Kasumi-1 (cell line): ENCODE data around the gene CAPZB.
A peak's percentile ranks its signal among the peaks of the same experiment; 100 is the strongest.

ENCODE experiments used
- DNase-seq, 2 experiments: peaks; one replicate each; lab custom pipeline; 2025; lab: John Stamatoyannopoulos, UW

The CAPZB gene

DNA sequence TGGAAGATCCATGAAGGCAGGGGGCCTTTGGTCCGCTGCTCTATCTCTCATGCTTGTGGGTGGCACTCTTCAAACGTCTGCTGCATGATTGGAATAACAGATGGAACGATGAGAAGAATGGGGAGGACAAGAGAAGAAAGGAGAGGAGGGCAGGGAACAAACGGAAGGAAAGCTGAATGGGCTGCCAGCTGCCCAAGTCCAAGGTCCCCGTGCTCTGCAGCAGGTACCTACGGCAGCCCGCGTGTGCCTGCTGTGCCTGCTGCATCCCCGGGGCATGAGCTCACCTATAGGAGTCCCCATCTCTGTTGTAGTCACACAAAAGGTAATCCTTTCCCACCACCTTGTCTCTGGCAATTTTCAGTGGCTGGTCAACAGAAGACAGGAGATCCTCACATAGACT, 100.1 kb downstream of the CAPZB start:
- no peak for DNase-seq

DNA sequence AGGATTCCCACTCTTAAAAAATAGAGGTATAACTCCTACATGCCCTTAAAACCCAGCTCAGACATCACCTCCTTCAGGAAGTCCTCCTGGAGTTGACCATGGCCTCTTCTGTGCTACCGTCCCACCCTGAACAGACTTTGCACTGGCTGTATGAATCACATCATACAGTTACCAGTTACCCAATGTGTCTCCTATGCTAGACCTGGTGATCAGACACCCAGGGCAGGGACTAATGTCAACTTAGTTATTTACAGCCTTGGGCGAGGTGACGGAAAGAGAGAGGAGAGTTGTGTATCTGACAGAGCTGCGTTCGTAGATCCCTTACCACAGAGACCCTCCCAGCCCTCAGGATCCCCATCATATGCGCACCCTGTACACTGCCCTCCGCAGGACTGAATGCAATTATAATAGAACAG, 100.6 kb downstream of the CAPZB start:
- DNase-seq, result no peak

DNA sequence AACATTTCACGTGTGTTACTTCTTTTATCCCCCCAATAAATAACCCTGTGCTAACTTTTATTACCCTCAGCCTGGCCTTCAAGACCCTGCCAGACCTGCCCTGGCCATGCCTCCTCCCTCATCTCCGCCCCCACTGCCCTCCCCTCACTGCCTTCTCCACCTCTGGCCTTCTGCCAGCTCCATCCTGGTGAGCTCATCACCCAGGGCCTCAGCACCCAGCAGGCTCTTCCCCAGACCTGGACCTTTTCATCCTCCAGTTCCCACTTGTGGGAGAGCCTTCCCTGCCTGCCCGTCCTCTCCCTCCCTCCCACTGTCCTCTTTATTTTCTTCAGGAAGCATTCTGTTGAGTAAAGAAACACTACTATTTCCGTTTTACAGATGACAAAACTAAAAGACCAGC, 101.2 kb downstream of the CAPZB start:
- DNase-seq, result no peak

DNA sequence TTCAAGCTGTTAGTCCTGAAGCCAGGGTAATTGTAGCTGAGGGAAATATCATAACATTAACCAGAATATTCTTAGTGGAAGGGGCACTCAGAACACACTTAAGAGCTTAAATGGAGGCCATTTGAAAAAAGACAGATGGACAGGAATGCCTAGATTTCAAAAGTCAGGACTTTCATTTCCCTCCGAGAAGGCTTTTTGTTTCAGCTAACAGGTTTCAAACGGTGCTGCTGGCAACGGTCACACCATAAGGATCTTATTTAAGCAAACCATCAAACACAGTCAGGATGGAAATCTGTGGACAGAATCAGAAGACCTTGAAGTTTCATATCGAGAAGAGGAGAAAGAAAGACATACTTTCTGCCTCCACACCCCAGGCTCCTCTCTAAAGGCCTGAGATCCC, 103.1 kb downstream of the CAPZB start:
- no peak for DNase-seq

DNA sequence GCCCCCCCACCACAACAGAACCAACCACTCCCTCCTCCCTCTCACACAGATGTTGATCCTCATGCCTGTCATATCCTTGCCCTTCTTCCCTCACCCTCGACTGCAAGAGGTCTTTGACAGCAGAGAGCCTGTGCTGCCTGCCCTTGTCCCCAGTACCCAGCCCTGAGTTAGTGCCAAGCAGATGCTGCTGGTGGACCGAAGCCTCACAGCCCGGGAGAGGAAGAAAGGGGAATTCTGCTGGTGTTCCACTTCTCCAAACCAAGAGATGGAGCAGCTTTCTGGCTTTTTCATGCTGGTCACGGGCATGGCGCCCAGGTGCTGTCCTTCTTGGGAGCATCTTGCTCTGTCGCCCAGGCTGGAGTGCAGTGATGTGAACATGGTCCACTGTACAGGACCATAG, 104.1 kb downstream of the CAPZB start:
- no peak for DNase-seq

DNA sequence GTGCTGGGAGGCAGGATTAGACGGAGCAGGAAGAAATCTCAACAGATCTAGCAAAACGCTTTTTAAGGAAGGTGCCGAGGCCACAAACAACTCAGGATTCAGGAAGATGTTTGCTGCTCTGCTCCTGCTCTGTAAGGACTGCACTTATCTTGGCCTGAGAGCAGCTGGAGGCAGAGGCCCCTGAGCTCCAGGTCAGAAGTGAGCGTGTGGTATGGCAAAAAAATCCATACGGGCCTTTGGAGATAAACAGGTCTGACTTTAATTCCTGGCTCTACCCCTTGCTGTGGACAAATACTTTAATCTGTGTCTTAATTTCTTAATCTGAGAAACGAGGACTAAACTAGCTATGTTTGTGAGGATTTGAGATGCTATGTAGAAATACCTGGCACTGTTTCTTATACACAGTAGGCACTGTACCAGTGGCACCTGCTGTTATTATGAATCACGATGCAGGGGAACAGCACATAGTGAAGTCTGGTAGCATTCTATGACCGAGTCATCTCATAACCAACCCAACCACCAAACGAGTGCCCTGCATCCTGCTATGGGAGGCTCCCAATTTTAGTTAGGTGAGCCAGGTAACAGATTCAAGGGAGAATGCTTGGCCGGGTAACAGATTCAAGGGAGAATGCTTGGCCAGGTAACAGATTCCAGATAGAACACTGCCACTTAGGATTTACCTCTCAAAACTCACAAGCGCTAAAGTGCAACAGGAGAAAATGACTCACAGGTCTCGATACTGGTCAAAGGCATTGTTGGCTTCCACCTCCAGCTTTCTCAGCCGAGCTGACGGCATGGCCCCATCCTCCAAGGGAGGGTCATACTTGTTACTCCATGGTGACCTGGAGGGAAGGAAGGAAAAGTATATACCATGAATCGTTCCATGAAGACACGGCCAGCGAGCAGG, 107.3 kb downstream of the CAPZB start:
- DNase-seq, result no peak

DNA sequence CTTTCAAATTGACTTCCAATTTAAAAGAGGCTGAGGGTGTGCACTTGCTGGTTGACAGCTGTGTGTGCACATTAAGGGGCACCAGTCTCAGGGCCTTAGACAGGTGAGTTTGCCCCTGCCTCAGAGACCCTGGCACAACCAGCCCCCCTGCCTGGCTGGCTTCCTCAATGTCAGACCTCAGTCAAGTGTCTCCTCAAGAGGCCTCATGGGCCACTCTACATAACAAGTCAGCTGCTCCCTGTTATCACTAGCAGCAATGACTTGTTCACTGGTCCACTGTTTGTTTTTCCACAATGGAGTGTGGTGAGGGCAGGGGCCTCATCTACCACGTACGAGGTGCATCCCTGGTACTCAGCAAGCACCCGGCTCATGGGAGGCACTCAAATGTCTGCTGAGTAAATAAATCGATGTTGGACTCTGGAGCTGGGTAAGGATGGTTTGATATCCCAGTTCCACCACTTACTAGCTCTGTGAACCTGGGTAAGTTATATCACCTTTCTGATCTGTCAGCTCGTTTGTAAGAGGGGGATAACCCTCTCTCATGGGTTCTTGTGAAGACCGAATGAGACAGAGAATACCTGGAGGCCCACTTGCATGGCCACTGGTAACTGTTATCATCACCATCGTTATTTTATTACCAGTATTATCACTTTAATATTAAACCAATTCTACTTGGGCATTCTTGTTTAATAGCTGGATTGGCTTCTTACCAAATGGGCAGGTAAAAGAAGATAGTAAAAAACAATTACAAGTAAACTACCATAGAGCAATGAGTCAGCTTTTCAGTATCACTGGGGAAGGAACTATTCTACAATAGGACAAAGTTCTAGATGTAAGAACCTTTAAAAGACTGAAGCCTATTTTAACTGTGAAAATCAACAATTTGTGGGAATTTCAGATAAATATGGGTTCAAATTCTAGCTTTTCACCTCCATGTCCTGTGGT, 108.6 kb downstream of the CAPZB start:
- DNase-seq, result no peak

DNA sequence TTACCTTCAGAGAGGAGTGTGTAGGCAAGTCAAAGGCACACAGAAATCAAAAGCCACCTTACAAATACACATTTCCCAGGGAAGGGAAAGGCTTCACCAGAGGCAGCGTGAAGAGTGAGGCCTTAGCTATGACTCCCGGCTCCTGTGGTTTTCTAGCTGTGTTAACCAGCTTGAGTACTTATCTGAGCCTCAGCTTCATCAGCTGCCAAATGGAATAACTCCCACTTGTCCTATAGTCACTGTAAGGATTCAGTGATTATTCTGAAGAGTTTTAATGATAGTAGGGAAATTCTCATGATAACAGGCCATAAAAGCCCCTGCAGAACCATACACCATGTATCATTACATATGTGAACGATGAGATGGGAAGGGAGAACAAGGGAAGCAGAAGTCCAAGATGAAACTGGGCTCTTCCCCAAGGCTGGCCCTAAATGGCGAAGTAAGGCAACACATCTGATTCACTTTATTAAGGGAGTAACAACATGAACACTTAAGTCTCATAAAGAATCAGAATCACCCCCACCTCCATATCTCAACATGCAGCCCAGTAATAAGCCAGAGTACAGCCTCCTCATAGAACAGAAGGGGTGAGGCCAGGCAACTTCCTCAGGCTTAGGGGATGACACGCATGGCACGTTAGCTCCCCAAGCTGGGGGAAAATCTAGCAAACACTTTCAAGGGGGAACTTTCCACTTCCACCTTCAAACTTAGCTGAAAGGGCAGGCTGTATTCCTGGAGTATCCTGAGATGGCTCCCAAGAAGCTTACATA, 109.5 kb downstream of the CAPZB start:
- peak in 1 of 2 experiments; percentile 1 for DNase-seq

DNA sequence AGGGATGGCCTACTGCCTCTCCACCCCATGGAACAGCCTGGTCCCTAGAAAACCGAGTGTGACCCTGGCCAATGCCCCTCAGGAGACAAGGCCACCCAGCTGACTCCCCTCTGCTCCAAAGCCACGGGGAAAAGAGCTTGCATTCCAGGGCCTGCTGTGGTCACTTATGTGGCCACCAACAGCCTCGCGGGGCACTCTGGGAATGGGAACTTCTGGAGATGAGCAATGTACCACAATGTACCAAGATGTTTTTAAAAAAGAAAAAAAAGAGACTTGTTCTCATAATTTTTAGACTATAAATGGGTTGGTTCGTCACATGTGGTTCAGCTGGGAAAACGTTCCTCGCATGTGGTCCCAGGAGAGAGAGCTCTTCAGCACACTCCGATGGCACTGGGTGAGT, 110.4 kb downstream of the CAPZB start:
- no peak for DNase-seq

DNA sequence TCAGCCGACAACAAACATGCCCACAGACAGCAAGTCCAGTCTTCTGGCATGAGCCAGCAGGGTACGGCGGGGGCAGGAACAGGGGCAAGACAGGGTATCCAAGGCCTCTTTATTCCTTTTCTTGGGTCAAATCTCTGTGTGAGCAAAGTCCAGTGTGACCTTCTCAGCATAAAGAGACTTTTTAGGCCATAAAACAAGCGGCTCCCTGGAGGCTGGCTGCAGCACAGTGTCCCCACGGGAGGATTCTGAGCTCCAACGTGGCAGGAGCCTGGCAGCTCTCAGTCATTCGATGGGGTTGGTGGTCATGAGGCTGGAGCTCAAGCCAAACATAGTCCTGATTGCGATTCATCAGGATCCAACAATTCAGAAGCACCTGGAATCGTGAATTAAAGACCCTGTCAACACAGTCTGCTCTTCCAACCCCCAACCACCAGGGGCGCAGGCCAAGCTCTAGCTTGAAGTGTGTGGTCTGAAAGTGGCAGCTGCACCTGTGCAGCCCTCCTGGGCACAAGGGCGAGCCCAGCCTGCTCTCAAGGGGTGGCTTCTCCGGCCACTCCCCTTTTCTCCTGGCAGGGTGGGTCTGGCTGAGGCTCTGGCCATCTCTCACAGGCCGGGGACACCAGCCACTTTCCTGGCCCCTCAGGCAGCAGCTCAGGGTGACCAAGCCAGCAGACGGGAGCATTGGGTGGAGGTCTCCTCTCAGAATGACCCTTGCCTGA, 111.1 kb downstream of the CAPZB start:
- DNase-seq, result no peak

DNA sequence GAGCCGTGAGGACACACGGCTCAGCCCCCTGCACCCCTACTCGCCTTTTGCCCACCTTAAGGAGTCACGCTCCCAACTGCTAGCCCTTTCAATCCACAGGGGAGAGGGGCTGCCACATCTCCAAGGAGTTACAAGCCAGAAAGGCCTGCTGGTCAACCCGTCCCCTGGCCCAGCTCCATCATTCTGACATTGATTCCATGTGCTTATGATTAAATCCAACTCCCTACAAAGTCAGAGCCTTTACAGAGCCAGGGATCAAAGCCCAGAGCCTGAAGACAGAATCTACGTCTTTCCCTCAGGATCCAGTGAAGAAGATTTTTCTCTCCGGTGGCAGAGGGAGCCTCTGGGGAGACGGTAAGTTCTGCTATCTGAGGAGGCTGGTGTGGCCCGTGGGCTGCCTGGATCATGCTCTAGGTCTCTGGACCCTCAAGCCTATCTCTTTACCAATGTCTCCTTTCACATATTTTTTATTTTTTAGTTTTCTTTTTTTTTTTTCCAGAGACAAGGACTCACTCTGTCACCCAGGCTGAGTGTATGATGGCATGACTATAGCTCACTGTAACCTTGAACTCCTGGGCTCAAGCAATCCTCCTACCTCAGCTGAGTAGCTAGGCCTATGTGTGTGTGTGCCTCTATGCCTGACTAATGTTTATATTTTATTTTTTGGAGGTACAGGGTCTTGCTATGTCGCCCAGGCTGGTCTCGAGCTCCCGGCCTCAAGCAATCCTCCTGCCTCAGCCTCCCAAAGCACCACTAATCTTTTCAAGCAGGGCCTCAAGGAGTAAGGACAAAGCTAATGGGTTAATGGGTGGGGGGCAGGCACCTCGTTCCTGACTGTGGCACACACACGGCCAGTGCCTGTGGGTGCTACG, 111.9 kb downstream of the CAPZB start:
- no peak for DNase-seq

DNA sequence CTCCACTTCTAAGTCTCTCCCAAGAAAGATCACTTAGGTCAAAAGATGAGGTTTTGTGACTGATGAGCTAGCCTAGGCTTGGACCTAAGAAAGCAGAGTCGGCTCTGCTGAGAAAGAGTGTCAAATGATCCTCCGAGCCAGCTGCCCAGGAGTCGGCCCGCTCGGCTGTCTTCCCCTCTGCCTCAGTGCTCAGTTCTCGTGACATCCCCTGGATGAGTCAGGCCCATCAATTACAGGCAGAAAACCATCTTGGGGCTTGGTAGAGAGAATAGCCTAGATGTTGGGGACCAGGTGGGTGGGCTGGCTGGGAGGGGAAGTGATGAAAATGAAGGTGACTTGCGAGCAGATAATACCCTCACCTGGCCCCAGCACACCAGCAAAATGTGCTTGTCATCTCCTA, 112.7 kb downstream of the CAPZB start:
- DNase-seq, result no peak

DNA sequence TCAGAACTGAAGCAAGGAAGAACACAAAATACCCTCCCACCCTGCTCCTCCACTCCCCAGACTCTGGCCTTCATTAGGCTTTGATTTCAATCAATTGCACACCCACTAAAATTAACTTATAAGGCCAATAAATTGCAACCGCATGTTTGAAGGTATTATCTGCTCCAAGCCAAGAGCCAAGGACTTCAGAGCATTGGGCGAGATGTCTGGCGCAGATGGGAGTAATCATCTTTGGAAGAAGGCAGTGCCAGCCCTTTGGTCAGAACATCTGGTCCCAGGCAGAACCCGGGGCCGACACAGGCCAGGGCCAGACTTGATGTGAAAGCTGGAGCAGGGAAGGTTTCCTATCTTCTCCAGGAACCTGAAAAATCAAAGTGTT, 113.2 kb downstream of the CAPZB start:
- DNase-seq, result no peak

DNA sequence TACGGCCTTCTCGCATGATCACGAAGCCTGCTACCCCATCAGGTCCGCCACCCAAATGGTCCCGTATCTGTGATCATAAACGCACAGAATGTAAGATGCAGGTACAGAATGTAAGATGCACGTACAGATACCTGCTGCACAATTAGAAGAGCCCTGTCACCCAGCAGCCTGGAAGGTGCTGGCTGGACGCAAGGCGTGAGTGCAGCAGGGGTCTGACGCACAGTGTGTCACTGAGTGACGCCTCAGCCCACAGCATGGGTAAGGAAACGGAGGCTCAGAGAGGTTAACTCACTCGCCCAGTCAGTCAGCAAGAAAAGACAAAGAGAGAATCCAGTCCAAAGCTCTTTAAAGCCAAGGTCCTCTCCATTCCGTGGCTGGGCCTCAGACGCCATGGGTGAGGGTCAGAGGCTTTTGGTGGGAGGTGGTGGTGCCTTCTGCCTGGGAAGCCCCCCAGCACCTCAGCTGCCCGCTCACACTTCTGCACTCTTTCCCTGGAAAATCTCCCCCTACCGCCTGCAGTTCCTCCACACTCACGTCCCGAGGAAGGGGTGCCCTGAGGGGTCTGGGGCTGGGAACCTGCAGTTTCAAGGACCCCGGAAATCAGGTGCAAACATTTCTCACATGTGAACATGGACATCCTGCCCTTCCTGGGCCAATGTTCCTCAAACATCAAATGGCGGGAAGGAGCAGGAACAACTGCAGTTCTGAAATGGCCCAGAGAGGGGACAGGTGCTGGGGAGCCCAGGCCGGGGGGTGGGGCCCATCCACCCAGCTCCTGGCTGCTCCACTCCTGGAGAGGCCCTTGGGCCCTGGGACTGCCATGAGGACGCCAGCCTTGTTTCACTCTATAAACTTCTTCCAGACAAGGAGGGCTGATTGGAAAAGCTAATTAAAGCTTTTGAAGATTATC, 113.9 kb downstream of the CAPZB start:
- DNase-seq, result no peak

DNA sequence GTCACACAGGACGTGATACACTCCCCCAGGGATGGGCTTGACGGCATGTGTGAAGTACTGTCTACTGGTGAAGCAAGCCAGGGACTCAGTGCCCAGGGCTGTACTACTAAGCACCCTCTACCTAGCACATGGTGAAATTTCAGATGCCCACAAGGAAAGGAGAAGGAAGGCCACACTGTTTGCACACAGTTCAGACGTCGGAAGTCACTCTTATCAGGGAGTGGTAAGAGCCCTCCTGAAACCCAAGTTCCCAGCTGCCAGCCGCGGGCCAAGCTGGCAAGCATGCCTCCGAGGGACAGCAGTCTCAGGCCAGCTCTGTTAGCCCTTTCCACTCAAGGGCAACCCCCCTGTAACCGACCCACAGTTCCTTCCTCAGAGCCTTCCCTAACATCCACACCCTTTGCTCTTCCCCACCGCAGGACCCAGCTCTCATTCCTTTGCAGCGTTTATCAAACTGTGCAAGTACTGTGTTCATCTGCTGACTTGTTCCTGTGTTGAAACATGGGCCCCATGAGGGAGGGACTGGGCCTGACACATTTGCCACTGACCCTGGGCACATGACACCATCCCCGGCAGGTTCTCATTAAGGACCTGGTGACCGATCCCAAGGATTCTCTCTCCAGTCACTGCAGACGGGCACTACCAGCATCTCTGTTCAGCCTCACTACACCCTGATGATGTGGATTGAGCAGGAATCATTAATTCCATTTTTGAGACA, 114.7 kb downstream of the CAPZB start:
- peak in 1 of 2 experiments; percentile 12 for DNase-seq

DNA sequence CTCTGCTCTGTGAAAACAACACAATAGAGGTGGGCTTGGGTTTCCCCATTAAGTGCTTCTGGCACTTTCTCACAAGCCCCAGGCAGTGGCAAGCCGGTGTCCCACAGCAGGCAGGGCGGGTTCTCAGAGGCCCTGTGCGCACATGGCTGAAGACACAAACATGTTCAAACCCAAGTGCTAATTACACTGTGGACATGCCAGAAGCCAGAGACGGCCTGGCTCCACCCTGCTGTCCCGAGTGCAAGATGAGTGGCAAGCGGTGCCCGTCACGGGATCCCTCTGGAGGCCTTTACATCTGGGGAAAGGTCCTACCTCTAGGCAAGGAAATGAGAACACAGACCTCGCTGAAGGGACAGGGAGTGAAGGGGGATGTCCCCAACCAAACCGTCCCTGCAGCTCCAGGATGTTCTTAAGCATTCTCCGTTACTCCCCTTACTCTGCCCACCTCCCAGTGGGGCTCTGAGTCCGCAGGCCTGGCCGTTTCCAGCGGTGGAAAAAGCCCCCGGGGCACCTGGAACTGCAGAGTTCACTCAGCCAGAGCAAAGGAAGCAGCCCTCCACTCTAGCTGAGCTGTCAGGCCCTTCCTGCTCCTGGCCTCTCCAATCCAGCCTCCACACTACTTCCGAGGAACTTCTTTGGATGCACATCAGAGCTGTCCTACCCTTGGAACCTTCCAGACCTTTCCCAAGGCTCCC, 115.8 kb downstream of the CAPZB start:
- no peak for DNase-seq

DNA sequence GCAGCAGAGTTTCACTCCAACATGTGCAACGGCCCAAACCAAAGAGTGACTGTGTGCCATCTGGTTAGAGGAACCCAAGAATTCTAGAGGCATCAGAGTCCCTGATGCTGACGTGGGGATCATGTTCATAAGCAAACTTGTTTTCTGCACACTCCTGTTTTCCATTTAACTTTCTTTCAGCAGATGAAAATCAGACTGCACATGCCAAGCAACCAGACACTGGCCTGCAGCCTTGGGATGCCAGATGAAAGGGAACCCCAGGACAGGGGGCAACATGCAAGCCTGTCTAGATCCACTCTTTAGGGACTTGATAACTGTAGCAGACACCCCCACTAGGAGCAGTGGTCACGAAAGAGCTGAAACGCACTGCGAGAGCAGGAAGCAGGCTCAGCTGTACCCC, 116.4 kb downstream of the CAPZB start:
- no peak for DNase-seq

DNA sequence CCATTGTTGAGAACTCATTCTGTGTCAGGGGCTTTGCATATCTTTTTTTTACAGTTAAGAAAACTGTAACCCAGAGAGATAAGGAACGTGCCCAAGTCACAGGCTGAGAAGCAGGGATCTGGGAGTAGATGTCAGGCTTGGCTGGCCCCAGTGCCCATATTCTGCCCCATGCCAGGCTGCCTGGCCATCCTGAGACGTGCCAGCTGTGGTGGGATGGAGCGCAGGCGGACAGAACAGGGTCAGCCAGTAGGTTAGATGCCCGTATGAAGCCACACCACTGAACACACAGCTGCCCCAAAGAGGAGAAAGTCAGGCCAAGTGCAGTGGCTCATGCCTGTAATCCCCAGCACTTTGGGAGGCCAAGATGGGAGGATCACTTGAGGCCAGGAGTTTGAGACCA, 117.3 kb downstream of the CAPZB start:
- no peak for DNase-seq
